H9 (cell line): Measurements from ENCODE around the gene BCL11B. TPM values are rescaled to one million over a fixed set of nuclear protein-coding genes. Genes with fewer than 3 reads are reported as not detected.

Experiments
- DNase-seq: peaks from one replicate; pipeline ENCODE4 v3.0.0-alpha.2; 2017
- H2AFZ ChIP-seq: one replicate; pipeline ENCODE4 v1.6.1; 2013; ENCODE audit warnings: mild to moderate bottlenecking, low read length, control low read depth, moderate library complexity
- H2AK5ac ChIP-seq: 2 replicates; pipeline ENCODE4 v1.6.1; 2013; ENCODE audit warnings: low read length, control low read depth, mixed read lengths; ENCODE audit not compliant: insufficient read length
- H2BK120ac ChIP-seq: one replicate; pipeline ENCODE4 v1.6.1; 2013; ENCODE audit warnings: low read depth, mild to moderate bottlenecking, low read length, control low read depth, inconsistent platforms; ENCODE audit not compliant: poor library complexity, severe bottlenecking
- H2BK12ac ChIP-seq: 2 replicates; pipeline ENCODE4 v1.6.1; 2013; ENCODE audit warnings: low read length, control low read depth, mixed read lengths, low read depth; ENCODE audit not compliant: insufficient read length
- H2BK15ac ChIP-seq: 2 replicates; pipeline ENCODE4 v1.6.1; 2013; ENCODE audit warnings: low read depth, low read length, control low read depth
- H2BK20ac ChIP-seq: one replicate; pipeline ENCODE4 v1.6.1; 2013; ENCODE audit warnings: low read depth, mild to moderate bottlenecking, low read length, control low read depth, inconsistent platforms; ENCODE audit not compliant: poor library complexity, severe bottlenecking
- H2BK5ac ChIP-seq: 2 replicates; pipeline ENCODE4 v1.6.1; 2013; ENCODE audit warnings: low read length, control low read depth, mixed read lengths; ENCODE audit not compliant: insufficient read length
- H3K14ac ChIP-seq: 2 replicates; pipeline ENCODE4 v1.6.1; 2013; ENCODE audit warnings: low read length, control low read depth; ENCODE audit not compliant: insufficient read depth
- H3K18ac ChIP-seq: 2 replicates; pipeline ENCODE4 v1.6.1; 2013; ENCODE audit warnings: low read depth, mild to moderate bottlenecking, mixed read lengths, low read length, control low read depth; ENCODE audit not compliant: insufficient read length
- H3K23ac ChIP-seq: 2 replicates; pipeline ENCODE4 v1.6.1; 2013; ENCODE audit warnings: low read length, control low read depth, mixed read lengths, low read depth; ENCODE audit not compliant: insufficient read length
- H3K23me2 ChIP-seq: 2 replicates; pipeline ENCODE4 v1.6.1; 2013; ENCODE audit warnings: low read depth, mild to moderate bottlenecking, mixed read lengths, low read length, control low read depth; ENCODE audit not compliant: insufficient read length, poor library complexity, severe bottlenecking
- H3K27ac ChIP-seq: 2 replicates; pipeline ENCODE4 v1.5.1; 2013; ENCODE audit warnings: low read length, control low read depth, mixed read lengths, low read depth; ENCODE audit not compliant: insufficient read length
- H3K27me3 ChIP-seq: 2 replicates; pipeline ENCODE4 v1.6.1; 2013; ENCODE audit warnings: low read length, control low read depth, inconsistent platforms; ENCODE audit not compliant: insufficient read depth
- H3K4ac ChIP-seq: 2 replicates; pipeline ENCODE4 v1.6.1; 2013; ENCODE audit warnings: low read depth, mild to moderate bottlenecking, control low read depth, inconsistent platforms, low read length, moderate library complexity
- H3K4me1 ChIP-seq: 2 replicates; pipeline ENCODE4 v1.6.1; 2013; ENCODE audit warnings: low read length, control low read depth, inconsistent platforms; ENCODE audit not compliant: insufficient read depth
- H3K4me2 ChIP-seq: 2 replicates; pipeline ENCODE4 v1.6.1; 2013; ENCODE audit warnings: low read length, control low read depth, mixed read lengths; ENCODE audit not compliant: insufficient read length, insufficient read depth
- H3K56ac ChIP-seq: 2 replicates; pipeline ENCODE4 v1.6.1; 2013; ENCODE audit warnings: low read depth, mild to moderate bottlenecking, mixed read lengths, low read length, control low read depth; ENCODE audit not compliant: insufficient read length
- H3K79me1 ChIP-seq: 2 replicates; pipeline ENCODE4 v1.6.1; 2013; ENCODE audit warnings: low read depth, mild to moderate bottlenecking, moderate library complexity, low read length, control low read depth, inconsistent platforms; ENCODE audit not compliant: insufficient read depth, poor library complexity, severe bottlenecking
- H3K79me2 ChIP-seq: 2 replicates; pipeline ENCODE4 v1.6.1; 2013; ENCODE audit warnings: low read length, control low read depth, inconsistent platforms; ENCODE audit not compliant: insufficient read depth
- H3K9ac ChIP-seq: 2 replicates; pipeline ENCODE4 v1.6.1; 2013; ENCODE audit warnings: low read length, control low read depth, mixed read lengths; ENCODE audit not compliant: insufficient read length; ENCODE audit errors: extremely low read depth
- H3K9me3 ChIP-seq: one replicate; pipeline ENCODE4 v1.6.1; 2013; ENCODE audit warnings: low read depth, low read length, inconsistent platforms; ENCODE audit not compliant: control insufficient read depth
- H3T11ph ChIP-seq: one replicate; pipeline ENCODE4 v1.6.1; 2013; ENCODE audit warnings: mild to moderate bottlenecking, low read length, control low read depth, inconsistent platforms
- H4K20me1 ChIP-seq: one replicate; pipeline ENCODE4 v1.6.1; 2013; ENCODE audit not compliant: control insufficient read depth, insufficient read length, insufficient read depth
- H4K5ac ChIP-seq: 2 replicates; pipeline ENCODE4 v1.6.1; 2013; ENCODE audit warnings: low read depth, mild to moderate bottlenecking, mixed read lengths, low read length, control low read depth; ENCODE audit not compliant: insufficient read length
- H4K8ac ChIP-seq: replicated peaks from 2 replicates; pipeline ENCODE4 v1.6.1; 2013; ENCODE audit warnings: low read length, control low read depth, mixed read lengths, low read depth; ENCODE audit not compliant: insufficient read length
- H4K91ac ChIP-seq: 2 replicates; pipeline ENCODE4 v1.6.1; 2013; ENCODE audit warnings: low read depth, mild to moderate bottlenecking, moderate library complexity, mixed read lengths, low read length, control low read depth; ENCODE audit not compliant: insufficient read length
- H3K27ac Mint-ChIP-seq, 3 experiments: 2 replicates in 2 of 3; 3 replicates in 1 of 3; pipeline ENCODE4 v1.8.0; 2020 to 2021; ENCODE audit warnings: mixed read lengths in 3 of 3, mild to moderate bottlenecking in 1 of 3, moderate library complexity in 1 of 3
- H3K27me3 Mint-ChIP-seq: 2 replicates; pipeline ENCODE4 v1.8.0; 2021; ENCODE audit warnings: low read depth, mild to moderate bottlenecking, moderate library complexity, mixed read lengths
- H3K36me3 Mint-ChIP-seq, 3 experiments: 2 replicates in 2 of 3; 3 replicates in 1 of 3; pipeline ENCODE4 v1.8.0; 2020 to 2021; ENCODE audit warnings: low read depth in 3 of 3, mixed read lengths in 3 of 3; ENCODE audit not compliant: insufficient read depth in 1 of 3
- H3K4me1 Mint-ChIP-seq, 2 experiments: 2 replicates each; pipeline ENCODE4 v1.8.0; 2020; ENCODE audit warnings: mixed read lengths in 2 of 2
- H3K4me3 Mint-ChIP-seq, 2 experiments: 2 replicates in 1 of 2; 3 replicates in 1 of 2; pipeline ENCODE4 v1.8.0; 2020 to 2021; ENCODE audit warnings: mild to moderate bottlenecking in 2 of 2, mixed read lengths in 2 of 2, moderate library complexity in 1 of 2
- H3K9me3 Mint-ChIP-seq, 2 experiments: 2 replicates in 1 of 2; 3 replicates in 1 of 2; pipeline ENCODE4 v1.8.0; 2020; ENCODE audit warnings: mild to moderate bottlenecking in 2 of 2, mixed read lengths in 2 of 2, moderate library complexity in 1 of 2
- WGBS: extraction: QIAGEN DNeasy Blood & Tissue Kit; methylation state at CpG from one replicate; pipeline ENCODE4 v1.1.7; 2013; ENCODE audit warnings: missing lambda C conversion rate, low lambda C conversion rate, mixed read lengths; ENCODE audit not compliant: insufficient read length; ENCODE audit errors: extremely low coverage; 5-methylcytosine and 5-hydroxymethylcytosine counted together
- total RNA-seq: library from RNA; stranded (reverse); gene quantifications from 2 replicates; pipeline ENCODE4 v1.2.1, GENCODE V29; 2021
- TF ChIP-seq, protein P1 (sequence below): fragments of 200-600 bp; sonication (generic); conservative IDR thresholded peaks from 3 replicates; pipeline ENCODE4 v1.8.0; 2021; ENCODE audit warnings: antibody characterized with exemption, mild to moderate bottlenecking

The BCL11B gene
- total RNA-seq, 1 experiment from 2014 or later = 4.9 TPM

GRCh38 chr14:99267381-99267780 lies 4.6 kb downstream of the BCL11B start:
- Histone ChIP-seq H3K9me3 (no peaks in the 10 kb centered on the region), H2AK5ac (no peak overlapping the region), H3K9ac (no peak overlapping the region), H2BK5ac (no peak overlapping the region), H3K27ac (no peak overlapping the region), H4K91ac (no peak overlapping the region), H3K56ac (no peak overlapping the region), H4K20me1 (peaks cover 3% of the 10 kb centered on the region), H4K5ac (no peak overlapping the region), H3K14ac (no peak overlapping the region), H3K79me1 (no peaks in the 10 kb centered on the region), H3K18ac (no peak overlapping the region), H3K4ac (no peak overlapping the region), H3K23me2 (peaks cover 14% of the 10 kb centered on the region), H2AFZ (no peak overlapping the region), H3K4me1 (peaks cover 18% of the 10 kb centered on the region; the same call in 1 of the 2 replicates), H2BK15ac (no peak overlapping the region), H2BK120ac (no peak overlapping the region), H3K27me3 (no peaks in the 10 kb centered on the region), H3K79me2 (no peaks in the 10 kb centered on the region; the same call in 1 of the 2 replicates), H2BK12ac (no peak overlapping the region), H4K8ac (no peak overlapping the region), H3K4me2 (no peak overlapping the region), H3K23ac (no peak overlapping the region), H3T11ph (no peak overlapping the region), H2BK20ac (no peak overlapping the region)
- WGBS = no CpG with 5 or more reads among the region's 4 CpGs
- peaks cover 17% of the 10 kb centered on the region for H3K27me3 Mint-ChIP-seq
- H3K9me3 Mint-ChIP-seq = peaks cover 0 to 4% of the 10 kb centered on the region in 2 experiments; a peak in 1 of 5 replicates
- no peak overlapping the region for H3K27ac Mint-ChIP-seq
- no peaks in the 10 kb centered on the region for H3K36me3 Mint-ChIP-seq
- H3K4me1 Mint-ChIP-seq = peaks cover 67 to 79% of the 10 kb centered on the region in 2 experiments
- no peak overlapping the region for H3K4me3 Mint-ChIP-seq
- DNase-seq = no peak
- TF ChIP-seq, protein P1, sequence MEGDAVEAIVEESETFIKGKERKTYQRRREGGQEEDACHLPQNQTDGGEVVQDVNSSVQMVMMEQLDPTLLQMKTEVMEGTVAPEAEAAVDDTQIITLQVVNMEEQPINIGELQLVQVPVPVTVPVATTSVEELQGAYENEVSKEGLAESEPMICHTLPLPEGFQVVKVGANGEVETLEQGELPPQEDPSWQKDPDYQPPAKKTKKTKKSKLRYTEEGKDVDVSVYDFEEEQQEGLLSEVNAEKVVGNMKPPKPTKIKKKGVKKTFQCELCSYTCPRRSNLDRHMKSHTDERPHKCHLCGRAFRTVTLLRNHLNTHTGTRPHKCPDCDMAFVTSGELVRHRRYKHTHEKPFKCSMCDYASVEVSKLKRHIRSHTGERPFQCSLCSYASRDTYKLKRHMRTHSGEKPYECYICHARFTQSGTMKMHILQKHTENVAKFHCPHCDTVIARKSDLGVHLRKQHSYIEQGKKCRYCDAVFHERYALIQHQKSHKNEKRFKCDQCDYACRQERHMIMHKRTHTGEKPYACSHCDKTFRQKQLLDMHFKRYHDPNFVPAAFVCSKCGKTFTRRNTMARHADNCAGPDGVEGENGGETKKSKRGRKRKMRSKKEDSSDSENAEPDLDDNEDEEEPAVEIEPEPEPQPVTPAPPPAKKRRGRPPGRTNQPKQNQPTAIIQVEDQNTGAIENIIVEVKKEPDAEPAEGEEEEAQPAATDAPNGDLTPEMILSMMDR = no peak
